Spleen (tissue), 11 donors: Measurements from ENCODE around the gene SMOC2. TPM values are rescaled to one million over a fixed set of nuclear protein-coding genes. Genes with fewer than 3 reads are reported as not detected.
"Not testable (repeated sequence)": the region's sequence is repeated elsewhere in the genome, so short reads cannot be mapped to it uniquely, and the experiment has no call there.

Source experiments
- DNase-seq: peaks from one replicate; pipeline ENCODE4 v3.0.0-alpha.2; 2020
- H3K27ac ChIP-seq, 8 donors: fragments of 200-600 bp; sonication (generic) in 7 of 8; 1 replicate in 4 of 8; 2 replicates in 4 of 8; pipeline versions ENCODE4 v1.5.0 to v1.8.0; 2016 to 2021; ENCODE audit warnings: inconsistent platforms in 4 of 8, mild to moderate bottlenecking in 4 of 8, moderate library complexity in 1 of 8
- H3K27me3 ChIP-seq, 7 donors: fragments of 200-600 bp; sonication (generic) in 6 of 7; replicated peaks in 1 of 7; 1 replicate in 4 of 7; 2 replicates in 3 of 7; pipeline versions ENCODE4 v1.5.0 to v1.8.0; 2016 to 2021; ENCODE audit warnings: inconsistent platforms in 3 of 7, mild to moderate bottlenecking in 1 of 7
- H3K36me3 ChIP-seq, 6 donors: fragments of 200-600 bp; sonication (generic) in 5 of 6; 1 replicate in 4 of 6; 2 replicates in 2 of 6; pipeline versions ENCODE4 v1.5.0 to v1.8.0; 2016 to 2021; ENCODE audit warnings: inconsistent platforms in 2 of 6
- H3K4me1 ChIP-seq, 6 donors: fragments of 200-600 bp; sonication (generic) in 5 of 6; 1 replicate in 3 of 6; 2 replicates in 3 of 6; pipeline versions ENCODE4 v1.5.0 to v1.8.0; 2016 to 2021; ENCODE audit warnings: inconsistent platforms in 3 of 6
- H3K4me3 ChIP-seq, 8 donors: fragments of 200-600 bp; sonication (generic) in 7 of 8; 1 replicate in 4 of 8; 2 replicates in 4 of 8; pipeline versions ENCODE4 v1.5.0 to v1.8.0; 2016 to 2021; ENCODE audit warnings: inconsistent platforms in 4 of 8, mild to moderate bottlenecking in 4 of 8, moderate library complexity in 2 of 8
- H3K9me3 ChIP-seq, 8 donors: fragments of 200-600 bp; sonication (generic) in 7 of 8; 1 replicate in 4 of 8; 2 replicates in 4 of 8; pipeline versions ENCODE4 v1.5.0 to v1.8.0; 2016 to 2021; ENCODE audit warnings: inconsistent platforms in 4 of 8
- CTCF ChIP-seq, 11 experiments: fragments of 200-600 bp in 7 of 11; fragments of 450-650 bp in 4 of 11; sonication (generic) in 4 of 11; IDR thresholded peaks in 8 of 11; conservative IDR thresholded peaks in 3 of 11; 1 replicate in 7 of 11; 2 replicates in 4 of 11; pipeline versions ENCODE4 v1.4.0 to v1.8.0; 2016 to 2021; ENCODE audit warnings: antibody characterized with exemption in 11 of 11, inconsistent platforms in 4 of 11, mild to moderate bottlenecking in 1 of 11
- POLR2A ChIP-seq, 3 donors: fragments of 450-650 bp; IDR thresholded peaks; one replicate each; pipeline ENCODE4 v1.5.1; 2017; ENCODE audit warnings: antibody characterized with exemption in 3 of 3, mild to moderate bottlenecking in 1 of 3
- POLR2AphosphoS5 ChIP-seq, 3 donors: sonication (generic); formaldehyde crosslinking; IDR thresholded peaks; one replicate each; pipeline ENCODE4 v1.5.1; 2017; ENCODE audit warnings: antibody characterized with exemption in 3 of 3
- WGBS, 5 donors: extraction: QIAGEN DNeasy Blood & Tissue Kit in 3 of 5; methylation state at CpG; one replicate each; pipeline versions ENCODE4 v1.1.5 to v1.1.7; 2013 to 2018; 5-methylcytosine and 5-hydroxymethylcytosine counted together
- intact Hi-C: fragments of 100-400 bp; cut with DNase I; formaldehyde crosslinking; loops from one replicate; pipeline ENCODE4 v1.15.0; 2023; ENCODE audit warnings: low total_unique reads
- polyA plus RNA-seq, 3 donors: library from polyadenylated mRNA; stranded (reverse); fragments of 200-250 nt; gene quantifications; one replicate each; pipeline ENCODE4 v1.2.1, GENCODE V29; 2013
- total RNA-seq, 7 donors: library from RNA; depleted of rRNA in 3 of 7; stranded (reverse); fragments of >200 nt in 3 of 7; fragmentation: NEBNext Ultra II Directional in 4 of 7; extraction: Animal tissue kit (Norgen Biotek cat#: 25700) in 4 of 7; gene quantifications; one replicate each; pipeline versions ENCODE4 v1.1.0 to v1.2.1, GENCODE V29; 2016 to 2021
- donor health status: healthy with polysubstance abuse.
- donor health status: DM: no; HTN: no; CAD: no; lungs with moderate emphysema.
- donor health status: DM: no; HTN: no; CAD: no.
- donor health status: Bipolar disorder and iron deficiency.
- donor health status: healthy.
- donor health status: DM: no; HTN: no; CAD: no.
- donor health status: DM: yes; HTN: yes; CAD: no.

Gene SMOC2
- total and polyA plus RNA-seq, 10 donors, result 0.94 to 7.6 (median 1.8) TPM

GRCh38 chr6:168608113-168608400 is 167.1 kb downstream of the SMOC2 start:
- H3K9me3 ChIP-seq, result peaks cover 0 to 19% (median under 1%) of the 10 kb centered on the region in 8 donors
- WGBS, 5 donors, result 79 to 86% (median 84%) methylated on average over 11 of the region's 11 CpGs
- H3K36me3 ChIP-seq, result no peaks in the 10 kb centered on the region
- H3K27ac ChIP-seq, result no peak overlapping the region
- intact Hi-C loops, result no loop called here
- no peaks in the 10 kb centered on the region for H3K4me1 ChIP-seq
- no peak overlapping the region for H3K4me3 ChIP-seq
- H3K27me3 ChIP-seq, result peaks cover 0 to 4% (median 0%) of the 10 kb centered on the region in 7 donors
- DNase-seq, result no peak
- TF ChIP-seq CTCF (IDR thresholded peaks at IDR 0.05 in 8 of 11, conservative IDR thresholded peaks at IDR 0.05 in 3 of 11) (no peak), POLR2A (IDR thresholded peaks at IDR 0.05) (no peak), POLR2AphosphoS5 (IDR thresholded peaks at IDR 0.05) (no peak)

- intact Hi-C loops, result no loop called here
- H3K9me3 ChIP-seq, result peaks cover 0 to 14% (median 0%) of the 10 kb centered on the region in 8 donors
- WGBS, 5 donors, result 67 to 78% (median 74%) methylated on average over 13 of the region's 13 CpGs
- no peaks in the 10 kb centered on the region for H3K4me1 ChIP-seq
- H3K36me3 ChIP-seq, result no peaks in the 10 kb centered on the region
- DNase-seq, result no peak
- H3K27ac ChIP-seq, result no peak overlapping the region
- H3K27me3 ChIP-seq, result peaks cover 0 to 4% (median 0%) of the 10 kb centered on the region in 7 donors
- no peak overlapping the region for H3K4me3 ChIP-seq
- no peak for TF ChIP-seq POLR2AphosphoS5 (IDR thresholded peaks at IDR 0.05)
Measured at GRCh38 chr6:168609026-168609685, 168.2 kb downstream of the SMOC2 start.

GRCh38 chr6:168609914-168610490 is 169.0 kb downstream of the SMOC2 start:
- Histone ChIP-seq H3K4me1 (no peaks in the 10 kb centered on the region), H3K27ac (no peak overlapping the region), H3K36me3 (no peaks in the 10 kb centered on the region), H3K27me3 (peaks cover 0 to 4% (median 0%) of the 10 kb centered on the region in 7 donors), H3K9me3 (peaks cover 0 to 14% (median 0%) of the 10 kb centered on the region in 8 donors), H3K4me3 (no peak overlapping the region)
- TF ChIP-seq CTCF (IDR thresholded peaks at IDR 0.05 in 8 of 11, conservative IDR thresholded peaks at IDR 0.05 in 3 of 11) (no peak), POLR2A (IDR thresholded peaks at IDR 0.05) (no peak), POLR2AphosphoS5 (IDR thresholded peaks at IDR 0.05) (no peak)
- intact Hi-C loops, result no loop called here
- 76 to 90% (median 80%) methylated on average over 9 of the region's 9 CpGs for WGBS, 5 donors
- no peak for DNase-seq

- 88 to 94% (median 91%) methylated on average over 4 to 12 of the region's 12 CpGs; no CpG with 5 or more reads in 1 of the 5 donors for WGBS, 5 donors
- intact Hi-C loops, result not testable (repeated sequence)
Measured at GRCh38 chr6:168610966-168611365, 170.0 kb downstream of the SMOC2 start.

GRCh38 chr6:168611691-168612090 is 170.7 kb downstream of the SMOC2 start:
- 90 to 96% (median 92%) methylated on average over 12 to 14 of the region's 14 CpGs for WGBS, 5 donors
- intact Hi-C loops, result no loop called here
- H3K36me3 ChIP-seq, result no peaks in the 10 kb centered on the region
- no peak overlapping the region for H3K4me3 ChIP-seq
- no peak for DNase-seq
- H3K27me3 ChIP-seq, result peaks cover 0 to 4% (median 0%) of the 10 kb centered on the region in 7 donors
- TF ChIP-seq POLR2A (IDR thresholded peaks at IDR 0.05) (no peak), CTCF (IDR thresholded peaks at IDR 0.05 in 8 of 11, conservative IDR thresholded peaks at IDR 0.05 in 3 of 11) (no peak), POLR2AphosphoS5 (IDR thresholded peaks at IDR 0.05) (no peak)
- H3K9me3 ChIP-seq, result peaks cover 0 to 25% (median 0%) of the 10 kb centered on the region in 8 donors
- no peak overlapping the region for H3K27ac ChIP-seq
- H3K4me1 ChIP-seq, result no peaks in the 10 kb centered on the region

More at GRCh38 chr6:168610966-168611365, 170.0 kb downstream of the SMOC2 start:
- H3K27me3 ChIP-seq, H3K4me3 ChIP-seq, H3K36me3 ChIP-seq, DNase-seq, H3K4me1 ChIP-seq, H3K27ac ChIP-seq: not testable (repeated sequence)
- peaks cover 0 to 19% (median 0%) of the 10 kb centered on the region in 8 donors for H3K9me3 ChIP-seq
